ENCODE data around the gene EXOC4.

The EXOC4 gene

DNA sequence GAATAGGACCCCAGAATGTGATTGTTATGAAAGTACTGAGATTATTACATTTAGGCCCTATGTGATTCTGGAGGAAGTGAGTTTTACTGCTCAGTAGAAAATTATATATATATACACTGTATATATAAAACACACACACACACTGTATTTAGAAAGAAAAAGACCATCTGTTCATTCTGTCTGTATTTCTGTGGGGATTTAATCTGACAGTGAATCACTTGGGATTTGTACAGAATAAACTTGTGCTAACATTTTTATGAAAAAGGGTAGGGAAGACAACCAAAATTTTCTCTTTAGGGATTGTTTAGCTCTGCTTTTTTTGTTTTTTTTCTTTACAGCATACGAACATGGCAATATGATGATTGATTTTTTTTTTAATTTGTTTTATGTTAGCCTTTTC is 142.7 kb downstream of the EXOC4 start:
- no peak overlapping the region for H2AFZ ChIP-seq (ENCODE audit: low read depth, low read length)
- no peaks in the 10 kb centered on the region for H3K36me3 ChIP-seq (ENCODE audit: insufficient read depth, low read length)
- no peaks in the 10 kb centered on the region for H3K9me3 ChIP-seq (ENCODE audit: low read length)
- no peak overlapping the region for H3K4me3 ChIP-seq (ENCODE audit: low read length)
- H3K4me1 ChIP-seq (ENCODE audit: insufficient read depth, low read length), result no peaks in the 10 kb centered on the region
- H3K27me3 ChIP-seq (ENCODE audit: insufficient read depth, low read length), result no peaks in the 10 kb centered on the region

DNA sequence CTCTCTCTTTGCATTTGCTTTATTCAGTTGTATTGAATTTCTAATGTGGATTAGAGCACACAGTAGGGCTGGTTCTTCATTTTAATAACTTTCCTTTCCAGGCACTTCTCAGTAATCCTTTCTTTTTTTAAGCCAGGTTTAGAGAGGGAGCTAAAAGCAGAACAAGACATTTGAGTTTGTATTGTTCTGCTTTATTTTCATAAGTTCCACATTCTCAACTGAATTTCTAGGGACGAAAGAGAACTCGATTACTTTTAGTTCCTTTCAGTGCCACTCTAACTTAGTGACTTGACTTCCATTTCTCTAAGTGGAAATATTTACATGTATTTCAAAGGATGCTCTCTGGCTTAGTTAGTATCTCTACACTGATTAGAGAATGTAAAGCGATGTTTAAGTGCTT is 145.6 kb downstream of the EXOC4 start:
- Histone ChIP-seq H3K4me1 (ENCODE audit: insufficient read depth, low read length) (no peaks in the 10 kb centered on the region), H3K27me3 (ENCODE audit: insufficient read depth, low read length) (no peaks in the 10 kb centered on the region), H2AFZ (ENCODE audit: low read depth, low read length) (no peak overlapping the region), H3K9me3 (ENCODE audit: low read length) (no peaks in the 10 kb centered on the region), H3K36me3 (ENCODE audit: insufficient read depth, low read length) (no peaks in the 10 kb centered on the region), H3K4me3 (ENCODE audit: low read length) (no peak overlapping the region)

DNA sequence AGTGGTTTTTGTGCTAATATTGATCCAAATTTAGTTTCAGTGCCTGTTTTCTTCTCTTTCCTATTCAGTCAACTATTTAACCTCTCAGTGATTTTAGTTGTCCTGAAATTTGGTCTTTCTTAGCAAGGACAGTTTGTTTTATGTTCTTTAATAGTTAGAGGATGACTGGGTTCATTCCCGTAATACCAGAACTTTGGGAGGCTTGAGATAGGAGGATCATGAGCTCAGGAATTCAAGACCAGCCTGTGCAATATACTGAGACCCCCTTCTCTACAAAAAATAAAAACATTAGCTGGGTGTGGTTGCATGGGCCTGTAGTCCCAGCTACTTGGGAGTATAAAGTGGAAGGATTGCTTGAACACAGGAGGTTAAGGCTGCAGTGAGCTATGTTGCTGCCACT is 148.3 kb downstream of the EXOC4 start:
- Histone ChIP-seq H3K27me3 (ENCODE audit: insufficient read depth, low read length) (no peaks in the 10 kb centered on the region), H3K9me3 (ENCODE audit: low read length) (no peaks in the 10 kb centered on the region), H3K4me1 (ENCODE audit: insufficient read depth, low read length) (no peaks in the 10 kb centered on the region), H3K36me3 (ENCODE audit: insufficient read depth, low read length) (no peaks in the 10 kb centered on the region), H2AFZ (ENCODE audit: low read depth, low read length) (no peak overlapping the region), H3K4me3 (ENCODE audit: low read length) (no peak overlapping the region)

DNA sequence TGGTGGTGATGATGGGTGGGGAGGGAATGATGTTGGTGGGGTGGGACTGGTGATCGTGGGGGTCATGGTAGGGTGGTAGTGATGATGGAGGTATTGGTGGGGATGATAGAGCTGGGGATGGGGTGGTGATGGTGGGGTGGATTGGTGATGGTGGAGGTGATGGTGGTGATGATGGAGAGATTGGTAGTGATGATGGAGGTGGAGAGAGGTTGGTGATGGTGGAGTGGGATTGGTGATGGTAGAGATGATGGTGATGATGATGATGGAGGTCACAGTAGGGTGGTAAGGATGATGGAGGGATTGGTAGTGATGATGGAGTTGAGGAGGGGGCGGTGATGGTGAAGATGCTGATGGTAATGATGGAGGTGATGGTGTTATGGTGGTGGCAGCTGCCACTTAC is 155.3 kb downstream of the EXOC4 start:
- H3K27me3 ChIP-seq (ENCODE audit: insufficient read depth, low read length), result no peaks in the 10 kb centered on the region
- H2AFZ ChIP-seq (ENCODE audit: low read depth, low read length), result no peak overlapping the region
- no peaks in the 10 kb centered on the region for H3K4me1 ChIP-seq (ENCODE audit: insufficient read depth, low read length)
- no peaks in the 10 kb centered on the region for H3K36me3 ChIP-seq (ENCODE audit: insufficient read depth, low read length)
- no peak overlapping the region for H3K4me3 ChIP-seq (ENCODE audit: low read length)
- H3K9me3 ChIP-seq (ENCODE audit: low read length), result no peaks in the 10 kb centered on the region

- no peak overlapping the region for H3K4me3 ChIP-seq (ENCODE audit: low read length)
- H2AFZ ChIP-seq (ENCODE audit: low read depth, low read length), result no peak overlapping the region
- H3K9me3 ChIP-seq (ENCODE audit: low read length), result no peaks in the 10 kb centered on the region
- H3K36me3 ChIP-seq (ENCODE audit: insufficient read depth, low read length), result no peaks in the 10 kb centered on the region
- no peaks in the 10 kb centered on the region for H3K27me3 ChIP-seq (ENCODE audit: insufficient read depth, low read length)
- H3K4me1 ChIP-seq (ENCODE audit: insufficient read depth, low read length), result no peaks in the 10 kb centered on the region
Measured at GRCh38 chr7:133409421-133409820, 156.5 kb downstream of the EXOC4 start.

- Histone ChIP-seq H3K36me3 (ENCODE audit: insufficient read depth, low read length) (no peaks in the 10 kb centered on the region), H3K4me1 (ENCODE audit: insufficient read depth, low read length) (no peaks in the 10 kb centered on the region), H3K27me3 (ENCODE audit: insufficient read depth, low read length) (no peaks in the 10 kb centered on the region), H3K9me3 (ENCODE audit: low read length) (no peaks in the 10 kb centered on the region), H3K4me3 (ENCODE audit: low read length) (no peak overlapping the region), H2AFZ (ENCODE audit: low read depth, low read length) (no peak overlapping the region)
Measured at GRCh38 chr7:133409966-133410365, 157.1 kb downstream of the EXOC4 start.

GRCh38 chr7:133411395-133411794 is 158.5 kb downstream of the EXOC4 start:
- H3K4me1 ChIP-seq (ENCODE audit: insufficient read depth, low read length), result peaks cover 3% of the 10 kb centered on the region
- no peak overlapping the region for H3K4me3 ChIP-seq (ENCODE audit: low read length)
- H3K36me3 ChIP-seq (ENCODE audit: insufficient read depth, low read length), result no peaks in the 10 kb centered on the region
- no peaks in the 10 kb centered on the region for H3K9me3 ChIP-seq (ENCODE audit: low read length)
- no peak overlapping the region for H2AFZ ChIP-seq (ENCODE audit: low read depth, low read length)
- no peaks in the 10 kb centered on the region for H3K27me3 ChIP-seq (ENCODE audit: insufficient read depth, low read length)

DNA sequence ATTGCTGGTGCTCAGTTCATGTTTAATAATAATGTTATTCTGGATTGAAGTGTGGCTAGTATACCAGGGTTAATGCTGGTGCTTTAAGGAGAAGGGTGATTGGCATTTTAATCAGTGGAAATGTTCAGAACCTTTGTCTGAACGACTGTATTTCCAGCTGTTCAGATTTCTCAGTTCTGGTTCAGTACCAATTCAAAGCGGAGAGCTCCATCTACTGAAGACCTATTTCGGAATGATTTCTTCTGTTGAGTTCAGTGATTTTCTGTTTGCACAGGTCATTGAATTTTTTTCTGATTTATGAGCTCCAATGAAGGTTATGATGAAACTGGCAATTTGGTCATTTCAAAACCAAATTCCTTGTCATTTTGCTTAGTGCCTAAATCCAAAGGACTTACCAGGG is 160.1 kb downstream of the EXOC4 start:
- Histone ChIP-seq H3K9me3 (ENCODE audit: low read length) (no peaks in the 10 kb centered on the region), H3K4me3 (ENCODE audit: low read length) (no peak overlapping the region), H3K27me3 (ENCODE audit: insufficient read depth, low read length) (no peaks in the 10 kb centered on the region), H2AFZ (ENCODE audit: low read depth, low read length) (no peak overlapping the region), H3K4me1 (ENCODE audit: insufficient read depth, low read length) (peaks cover 3% of the 10 kb centered on the region), H3K36me3 (ENCODE audit: insufficient read depth, low read length) (no peaks in the 10 kb centered on the region)

DNA sequence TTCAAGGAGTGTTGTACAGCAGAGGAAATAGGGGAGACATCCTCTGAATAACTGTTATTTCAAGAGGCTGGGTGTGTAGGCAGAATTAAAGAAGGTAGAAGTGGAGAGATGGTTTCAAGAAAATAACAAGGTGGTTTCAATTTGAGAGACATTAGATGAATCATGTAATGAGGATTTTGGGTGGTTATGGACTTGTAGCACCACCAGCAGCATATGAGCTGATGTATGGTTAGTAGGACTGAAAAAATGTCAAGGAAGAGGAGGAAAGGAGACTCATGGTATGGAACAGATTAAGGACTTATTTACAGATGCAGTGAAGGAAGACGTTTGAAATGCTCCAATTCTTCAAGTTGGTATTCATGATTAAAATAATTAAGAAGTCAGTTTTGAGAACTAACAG is 166.2 kb downstream of the EXOC4 start:
- H3K27me3 ChIP-seq (ENCODE audit: insufficient read depth, low read length), result no peaks in the 10 kb centered on the region
- no peak overlapping the region for H3K4me3 ChIP-seq (ENCODE audit: low read length)
- no peaks in the 10 kb centered on the region for H3K9me3 ChIP-seq (ENCODE audit: low read length)
- peaks cover 3% of the 10 kb centered on the region for H3K4me1 ChIP-seq (ENCODE audit: insufficient read depth, low read length)
- no peak overlapping the region for H2AFZ ChIP-seq (ENCODE audit: low read depth, low read length)
- H3K36me3 ChIP-seq (ENCODE audit: insufficient read depth, low read length), result no peaks in the 10 kb centered on the region

DNA sequence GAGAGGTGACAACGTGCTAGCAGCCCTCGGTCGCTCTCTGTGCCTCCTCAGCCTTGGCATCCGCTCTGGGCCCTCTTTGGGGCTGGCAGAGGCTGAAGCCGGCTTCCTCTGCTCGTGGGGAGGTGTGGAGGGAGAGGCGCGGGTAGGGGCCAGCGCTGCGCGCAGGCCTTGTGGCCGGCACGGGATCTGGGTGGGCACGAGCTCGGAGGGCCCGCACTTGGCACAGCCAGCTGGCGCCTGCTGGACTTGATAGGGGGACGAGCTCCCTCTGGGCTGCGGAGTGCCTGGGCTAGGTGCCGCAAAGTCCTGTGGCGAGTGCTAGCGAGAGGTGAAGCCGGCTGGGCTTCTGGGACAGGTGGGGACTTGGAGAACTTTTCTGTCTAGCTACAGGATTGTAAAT is 170.7 kb downstream of the EXOC4 start:
- no peak overlapping the region for H3K4me3 ChIP-seq (ENCODE audit: low read length)
- H3K36me3 ChIP-seq (ENCODE audit: insufficient read depth, low read length), result no peaks in the 10 kb centered on the region
- no peak overlapping the region for H2AFZ ChIP-seq (ENCODE audit: low read depth, low read length)
- H3K27me3 ChIP-seq (ENCODE audit: insufficient read depth, low read length), result no peaks in the 10 kb centered on the region
- H3K4me1 ChIP-seq (ENCODE audit: insufficient read depth, low read length), result peaks cover 13% of the 10 kb centered on the region
- H3K9me3 ChIP-seq (ENCODE audit: low read length), result peaks cover 2% of the 10 kb centered on the region

DNA sequence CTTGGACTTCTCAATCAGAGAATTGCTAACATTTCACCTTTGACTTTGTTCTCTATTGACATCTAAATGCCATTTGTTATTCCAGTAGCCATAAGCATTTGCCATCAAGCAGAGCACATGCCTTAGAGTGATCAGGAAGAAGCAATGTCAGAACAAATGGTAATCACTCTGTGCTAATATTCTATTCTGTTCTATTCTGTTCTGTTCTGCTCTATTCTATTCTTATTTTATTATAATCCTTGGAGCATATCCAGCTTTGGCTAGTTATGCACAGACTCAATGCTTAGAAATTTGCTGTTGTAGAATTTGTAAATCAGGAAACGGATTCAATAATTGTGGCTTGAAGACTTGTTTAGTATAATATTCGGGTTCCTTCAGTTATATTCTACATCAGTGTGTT is 175.4 kb downstream of the EXOC4 start:
- Histone ChIP-seq H3K27me3 (ENCODE audit: insufficient read depth, low read length) (no peaks in the 10 kb centered on the region), H3K9me3 (ENCODE audit: low read length) (peaks cover 2% of the 10 kb centered on the region), H3K4me1 (ENCODE audit: insufficient read depth, low read length) (peaks cover 16% of the 10 kb centered on the region), H2AFZ (ENCODE audit: low read depth, low read length) (no peak overlapping the region), H3K4me3 (ENCODE audit: low read length) (no peak overlapping the region), H3K36me3 (ENCODE audit: insufficient read depth, low read length) (no peaks in the 10 kb centered on the region)

- Histone ChIP-seq H3K4me3 (ENCODE audit: low read length) (no peak overlapping the region), H2AFZ (ENCODE audit: low read depth, low read length) (no peak overlapping the region), H3K36me3 (ENCODE audit: insufficient read depth, low read length) (no peaks in the 10 kb centered on the region), H3K4me1 (ENCODE audit: insufficient read depth, low read length) (peaks cover 16% of the 10 kb centered on the region), H3K27me3 (ENCODE audit: insufficient read depth, low read length) (no peaks in the 10 kb centered on the region), H3K9me3 (ENCODE audit: low read length) (peaks cover 2% of the 10 kb centered on the region)
Measured at GRCh38 chr7:133428876-133429275, 176.0 kb downstream of the EXOC4 start.

- H3K4me3 ChIP-seq (ENCODE audit: low read length), result no peak overlapping the region
- no peaks in the 10 kb centered on the region for H3K36me3 ChIP-seq (ENCODE audit: insufficient read depth, low read length)
- H3K4me1 ChIP-seq (ENCODE audit: insufficient read depth, low read length), result peaks cover 18% of the 10 kb centered on the region
- H3K9me3 ChIP-seq (ENCODE audit: low read length), result peaks cover 2% of the 10 kb centered on the region
- H3K27me3 ChIP-seq (ENCODE audit: insufficient read depth, low read length), result no peaks in the 10 kb centered on the region
- H2AFZ ChIP-seq (ENCODE audit: low read depth, low read length), result no peak overlapping the region
Measured at GRCh38 chr7:133429371-133429770, 176.5 kb downstream of the EXOC4 start.

- Histone ChIP-seq H3K4me1 (ENCODE audit: insufficient read depth, low read length) (peaks cover 18% of the 10 kb centered on the region), H3K9me3 (ENCODE audit: low read length) (no peaks in the 10 kb centered on the region), H2AFZ (ENCODE audit: low read depth, low read length) (no peak overlapping the region), H3K27me3 (ENCODE audit: insufficient read depth, low read length) (no peaks in the 10 kb centered on the region), H3K4me3 (ENCODE audit: low read length) (no peak overlapping the region), H3K36me3 (ENCODE audit: insufficient read depth, low read length) (no peaks in the 10 kb centered on the region)
Measured at GRCh38 chr7:133431134-133431724, 178.4 kb downstream of the EXOC4 start.
